HG03575 (cell line): ENCODE measurements around the gene HIC1.

Source experiments
- ATAC-seq: cut with Tn5 transposase; IDR thresholded peaks from one replicate; pipeline ENCODE4 v1.9.1; 2021; ENCODE audit not compliant: unreplicated experiment, insufficient number of reproducible peaks, low FRiP score; ENCODE audit errors: extremely low read depth

The HIC1 gene

GRCh38 chr17:2070241-2071023, 15.5 kb downstream of the HIC1 start:
- ATAC-seq: peak; percentile 70

DNA sequence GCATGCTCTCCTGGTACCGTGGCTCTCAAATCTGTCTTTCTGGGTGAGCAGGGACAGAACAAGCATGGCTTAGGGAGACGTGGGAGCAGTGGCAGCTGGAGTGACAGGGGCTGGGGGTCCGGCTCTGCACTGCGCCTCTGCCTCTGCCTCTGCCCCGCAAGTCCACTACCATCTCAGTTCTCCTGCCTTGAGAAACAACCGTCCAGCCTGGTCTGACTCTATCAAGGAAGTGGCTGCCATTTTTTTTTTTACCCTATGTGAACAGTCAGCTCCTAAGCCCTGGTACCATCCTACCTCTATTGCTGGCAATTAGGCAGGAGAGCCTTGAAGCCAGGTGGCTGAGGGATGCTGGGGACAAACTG, 16.1 kb downstream of the HIC1 start:
- ATAC-seq: peak; percentile 2

- no peak for ATAC-seq
These were observed 16.8 kb downstream of the HIC1 start for GRCh38 chr17:2071455-2072281.

DNA sequence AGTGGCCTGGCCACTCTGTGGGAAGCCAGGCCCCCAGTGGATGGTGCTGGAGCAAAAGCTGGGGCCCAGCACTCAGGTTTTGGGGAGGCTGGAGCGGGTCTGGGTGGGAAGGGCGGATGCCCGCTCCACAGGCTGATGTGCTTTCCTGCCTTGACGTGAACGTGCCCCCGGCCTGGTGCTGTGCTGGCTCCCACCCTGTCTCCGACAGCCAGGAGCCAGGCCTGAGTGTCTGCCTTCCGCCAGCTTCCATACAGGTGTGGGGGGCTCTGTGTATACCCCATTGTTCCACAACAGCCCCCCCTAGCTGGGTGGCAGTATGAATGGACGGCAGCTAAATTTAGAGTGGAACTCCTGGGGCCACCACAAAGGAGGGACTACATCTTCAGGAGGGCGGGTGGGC, 20.0 kb downstream of the HIC1 start:
- ATAC-seq: no peak

DNA sequence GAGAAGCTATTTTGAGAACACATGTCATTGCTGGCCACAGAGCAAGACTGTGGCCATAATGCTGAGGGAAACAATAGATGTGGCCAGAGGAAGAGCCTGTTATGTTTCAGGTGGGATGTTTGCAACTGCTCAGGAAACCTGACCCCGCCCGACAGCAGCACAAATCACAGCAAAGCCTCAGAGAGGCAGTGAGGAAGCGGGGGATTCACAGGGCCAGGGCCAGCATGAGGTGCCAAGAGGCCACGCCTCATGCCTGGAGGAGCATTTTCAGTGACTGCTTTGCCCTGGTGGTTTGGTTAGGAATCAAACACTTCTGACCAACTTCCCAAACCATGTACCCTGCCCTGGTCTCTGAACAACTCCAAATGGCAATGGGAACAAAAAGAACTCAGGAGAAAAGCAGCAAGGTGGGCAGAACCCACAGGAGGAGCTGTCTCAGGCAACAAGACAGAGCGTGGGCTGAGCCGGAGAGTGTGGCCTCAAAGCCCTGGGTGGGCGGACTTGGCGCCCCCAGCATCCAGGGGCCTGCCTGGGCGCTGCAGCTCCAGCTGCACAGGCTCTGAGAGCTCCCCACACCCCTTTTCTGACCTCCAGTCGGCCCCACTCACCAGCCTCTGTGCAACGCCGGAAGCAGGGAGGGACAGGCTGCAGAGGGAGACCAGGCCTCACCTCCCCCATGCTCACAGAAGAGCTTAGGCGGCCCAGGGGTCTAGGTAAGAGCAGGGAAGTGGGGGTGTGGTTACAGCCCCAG, 20.6 kb downstream of the HIC1 start:
- no peak for ATAC-seq

DNA sequence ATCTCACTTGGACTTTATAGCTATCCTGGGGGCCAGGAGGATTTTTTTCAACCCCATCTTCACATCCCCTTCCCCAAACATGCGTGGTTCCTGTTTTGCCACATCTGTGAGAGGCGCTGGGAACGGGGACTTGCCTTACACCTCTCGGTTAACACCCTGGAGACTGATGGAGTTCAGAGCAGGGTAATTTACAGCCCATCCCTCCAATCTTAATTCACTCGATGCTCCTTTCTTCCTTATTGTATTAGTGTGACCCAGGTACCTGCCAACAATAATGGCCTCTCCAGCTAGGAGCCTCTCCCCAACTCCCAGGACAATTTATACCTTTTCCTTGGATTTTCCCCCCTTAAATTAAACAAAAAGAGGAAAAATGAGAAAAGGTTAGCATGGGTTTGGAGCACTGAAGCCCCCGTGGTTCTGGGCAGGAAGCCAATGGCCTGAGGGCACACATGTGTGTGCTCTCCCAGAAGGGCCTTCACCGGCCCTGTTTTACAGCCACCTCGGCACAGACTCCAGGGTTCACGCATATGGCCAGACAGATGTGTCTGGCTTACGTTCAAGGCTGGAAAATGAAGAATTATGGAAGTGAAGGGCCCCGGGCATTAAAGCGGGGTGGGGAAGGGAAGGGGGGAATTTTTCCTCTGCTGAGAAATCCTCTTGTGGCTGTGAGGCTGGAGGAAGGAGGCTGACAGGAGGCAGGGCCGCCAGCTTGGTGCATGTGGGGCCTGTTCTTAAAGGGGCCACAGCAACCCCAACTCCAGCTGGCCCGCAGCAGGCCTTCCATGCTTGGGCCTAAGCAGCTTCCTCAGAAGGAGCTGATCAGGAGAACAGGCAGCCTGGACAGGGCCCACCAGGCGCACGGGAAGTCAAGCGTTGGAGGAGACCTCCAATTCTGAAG, 21.4 kb downstream of the HIC1 start:
- ATAC-seq: no peak

DNA sequence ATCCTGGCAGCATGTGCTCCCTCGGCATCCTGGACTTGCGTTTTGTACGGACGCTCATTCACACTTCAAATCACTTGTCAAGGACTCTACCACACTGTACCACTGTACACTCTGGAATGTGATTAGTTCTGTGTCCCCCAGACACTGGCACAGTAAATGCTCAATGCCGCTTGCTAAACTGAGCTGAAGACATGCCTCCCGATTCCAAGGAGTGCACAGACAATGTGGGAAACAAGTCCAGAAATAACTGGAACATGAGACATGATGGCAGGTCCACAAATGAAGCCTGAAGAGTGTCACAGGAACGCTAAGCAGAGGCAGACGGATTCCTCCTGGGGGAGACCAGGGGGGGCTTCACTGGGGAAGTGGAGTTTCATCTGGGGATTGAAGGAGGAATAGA, 22.1 kb downstream of the HIC1 start:
- no peak for ATAC-seq

- ATAC-seq: no peak
These were observed 26.7 kb downstream of the HIC1 start for GRCh38 chr17:2081564-2081963.

DNA sequence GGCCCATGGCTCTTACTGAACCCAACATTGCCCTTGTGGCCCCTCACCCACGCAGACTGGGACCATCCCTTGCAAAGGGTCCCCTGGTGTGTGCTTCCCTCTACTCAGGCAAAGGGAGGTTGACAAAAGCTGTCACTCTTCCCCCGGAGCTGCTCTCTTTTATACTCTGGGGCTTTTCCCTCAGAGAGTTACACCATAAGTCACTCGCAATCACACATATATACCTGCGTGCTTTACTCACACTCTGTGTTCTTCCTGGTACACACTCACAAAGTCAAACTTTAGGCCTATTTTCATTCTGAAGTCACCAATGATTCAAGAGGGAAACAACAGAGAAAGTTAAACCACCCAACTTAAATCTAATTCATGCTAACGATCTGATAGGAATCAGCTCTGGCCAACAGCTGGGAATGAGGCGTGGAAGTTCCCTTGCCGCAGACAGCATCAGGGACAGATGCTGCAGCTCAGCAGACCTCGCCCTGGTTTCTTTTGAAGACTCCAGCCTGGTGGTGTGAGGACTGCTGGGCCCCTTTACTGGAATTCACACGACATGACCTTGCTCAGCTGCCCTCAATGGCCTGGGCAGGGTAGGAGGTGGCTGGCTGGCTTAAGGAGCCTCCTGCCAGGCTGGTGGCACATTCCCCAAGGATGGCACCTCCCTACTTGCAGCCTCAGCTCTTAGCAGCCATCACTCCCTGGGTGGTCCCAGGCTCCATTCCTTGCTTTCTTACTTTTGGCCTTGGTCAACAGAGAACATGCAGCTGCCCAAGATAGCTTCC, 27.3 kb downstream of the HIC1 start:
- ATAC-seq: no peak

DNA sequence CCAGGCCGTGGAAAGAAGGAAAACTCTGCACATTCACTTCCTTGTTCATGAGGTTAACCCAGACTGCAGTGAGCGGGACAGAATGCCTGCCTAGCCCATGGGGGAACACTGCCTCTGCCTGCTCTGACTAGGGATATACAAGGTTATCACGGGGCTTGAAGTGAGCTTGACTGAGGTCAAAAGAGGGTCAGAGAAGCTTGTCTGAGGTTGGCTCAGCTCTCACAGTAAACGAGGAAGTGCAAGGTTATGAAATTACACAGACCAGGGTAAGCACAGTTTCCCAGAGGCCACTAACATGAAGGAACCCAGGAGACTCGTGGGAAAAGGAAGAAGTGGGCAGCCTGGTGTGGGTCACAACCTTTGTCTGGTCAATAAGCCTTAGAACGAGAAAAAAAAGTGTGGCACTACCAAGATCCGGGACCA, 28.7 kb downstream of the HIC1 start:
- ATAC-seq: no peak

- ATAC-seq: no peak
These were observed 29.3 kb downstream of the HIC1 start for GRCh38 chr17:2084036-2084765.

DNA sequence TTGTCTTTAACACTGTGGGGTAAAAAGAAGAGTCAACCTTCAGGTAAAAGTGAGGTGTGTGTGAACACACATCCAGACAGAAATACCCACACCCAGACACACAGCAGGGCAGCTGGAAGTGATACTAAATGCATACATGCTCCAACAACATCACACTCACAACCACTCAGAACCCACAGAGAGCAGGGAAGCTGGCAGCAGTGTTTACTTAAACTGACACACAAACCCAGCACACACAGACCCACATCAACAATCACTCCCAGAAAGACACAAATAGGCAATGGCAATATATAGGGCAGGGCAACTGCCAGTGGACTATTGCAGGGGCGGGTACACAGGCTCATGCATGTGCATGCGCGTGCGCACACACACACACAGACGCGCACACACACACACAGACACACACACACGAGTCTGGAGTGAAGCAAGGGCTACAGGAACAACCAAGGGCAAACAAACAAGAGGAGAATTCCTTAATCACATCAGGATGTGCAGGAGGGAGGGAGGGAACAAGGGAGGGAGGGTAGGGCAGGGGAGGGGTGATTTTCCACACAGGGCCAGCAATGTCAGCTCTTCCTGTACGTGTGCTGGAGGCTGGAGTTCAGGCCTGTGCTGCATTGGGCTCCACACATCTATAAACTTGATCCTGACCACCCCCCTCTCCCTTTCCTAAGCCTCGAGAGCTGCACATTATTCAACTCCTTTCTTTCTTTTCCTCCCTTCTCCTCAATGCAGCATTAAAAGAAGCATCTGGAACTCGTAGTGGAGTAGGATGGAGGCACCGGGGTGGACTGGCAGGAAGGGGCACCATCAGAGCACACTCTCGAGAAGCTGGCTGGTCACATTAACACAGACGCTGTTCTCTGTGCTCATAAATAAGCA, 30.1 kb downstream of the HIC1 start:
- ATAC-seq: no peak

GRCh38 chr17:2085648-2085949, 30.7 kb downstream of the HIC1 start:
- no peak for ATAC-seq

GRCh38 chr17:2086306-2086705, 31.4 kb downstream of the HIC1 start:
- ATAC-seq: no peak

DNA sequence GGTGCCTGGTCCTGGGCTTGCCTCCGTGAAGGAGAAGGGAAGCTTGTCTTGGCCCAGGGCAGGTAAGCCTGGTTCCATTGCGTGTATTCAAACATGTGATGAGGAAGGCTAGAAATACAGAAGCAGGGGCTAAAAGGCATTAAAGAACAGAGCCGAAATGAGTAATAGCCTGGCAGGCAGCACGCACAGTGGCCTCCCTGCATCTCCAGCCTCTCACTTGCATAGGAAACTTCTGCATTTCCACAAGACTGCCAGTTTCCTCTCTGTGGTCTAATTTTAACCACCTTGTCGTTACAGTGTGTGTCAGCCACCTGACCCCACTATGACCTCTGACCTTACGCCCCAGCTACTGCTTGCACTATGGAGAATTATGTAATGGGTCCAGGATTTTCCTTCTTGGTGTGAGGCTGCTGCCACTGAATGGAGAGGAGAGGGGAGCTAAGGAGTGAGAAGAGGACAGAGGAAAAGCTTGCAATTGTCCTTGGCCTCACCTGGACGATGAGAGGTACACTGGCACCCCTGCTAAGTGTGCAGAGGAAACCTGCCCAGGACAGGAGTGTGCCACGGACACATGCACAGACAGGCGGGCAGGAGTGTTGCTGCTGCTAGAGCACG, 32.8 kb downstream of the HIC1 start:
- no peak for ATAC-seq

GRCh38 chr17:2089021-2089422, 34.1 kb downstream of the HIC1 start:
- no peak for ATAC-seq
